ENCODE data around the gene RGS14. TPM values are rescaled to one million over a fixed set of nuclear protein-coding genes. Genes with fewer than 3 reads are reported as not detected.
A peak's percentile ranks its signal among the peaks of the same experiment; 100 is the strongest.

RGS14 gene
- total RNA-seq, 4 donors from 2014 or later: 19.4 to 41.0 (median 23.3) TPM

DNA sequence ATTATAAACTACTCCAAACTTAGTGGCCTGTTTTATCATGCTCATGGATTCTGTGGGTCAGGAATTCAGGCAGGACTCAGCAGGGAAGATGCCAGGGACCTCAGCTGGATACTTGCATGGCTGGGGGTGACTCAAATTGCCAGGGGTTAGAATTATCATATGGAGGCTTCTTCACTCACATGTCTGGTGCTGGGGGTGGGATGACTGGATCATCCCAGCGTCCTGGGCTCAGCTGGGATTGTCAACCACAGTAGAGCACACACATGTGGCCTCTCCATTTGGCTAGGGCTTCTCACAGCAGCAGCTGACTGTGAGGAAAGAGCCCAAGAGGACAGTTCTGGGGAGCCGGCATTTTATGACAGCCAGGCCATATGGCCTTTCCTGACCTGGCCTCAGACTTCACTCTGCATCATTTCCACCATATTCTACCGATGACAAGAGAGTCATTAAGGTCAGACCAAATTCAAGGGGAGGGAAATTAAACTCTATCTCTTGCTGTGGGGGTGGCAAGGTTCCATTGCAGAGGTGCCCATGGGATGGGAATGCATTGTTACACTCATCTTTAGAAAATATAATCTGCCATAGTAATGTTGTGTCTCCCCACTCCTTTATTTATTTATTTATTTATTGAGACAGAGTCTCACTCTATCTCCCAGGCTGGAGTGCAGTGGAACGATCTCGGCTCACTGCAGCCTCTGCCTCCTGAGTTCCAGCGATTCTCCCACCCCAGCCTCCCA is 63.5 kb downstream of the RGS14 start:
- H3K9me3 ChIP-seq: no peaks in the 10 kb centered on the region
- no peaks in the 10 kb centered on the region for H3K27me3 ChIP-seq
- H3K4me1 ChIP-seq: peaks cover 0 to 18% (median 5%) of the 10 kb centered on the region in 4 donors
- DNase-seq: no peak
- TF ChIP-seq, protein P1, sequence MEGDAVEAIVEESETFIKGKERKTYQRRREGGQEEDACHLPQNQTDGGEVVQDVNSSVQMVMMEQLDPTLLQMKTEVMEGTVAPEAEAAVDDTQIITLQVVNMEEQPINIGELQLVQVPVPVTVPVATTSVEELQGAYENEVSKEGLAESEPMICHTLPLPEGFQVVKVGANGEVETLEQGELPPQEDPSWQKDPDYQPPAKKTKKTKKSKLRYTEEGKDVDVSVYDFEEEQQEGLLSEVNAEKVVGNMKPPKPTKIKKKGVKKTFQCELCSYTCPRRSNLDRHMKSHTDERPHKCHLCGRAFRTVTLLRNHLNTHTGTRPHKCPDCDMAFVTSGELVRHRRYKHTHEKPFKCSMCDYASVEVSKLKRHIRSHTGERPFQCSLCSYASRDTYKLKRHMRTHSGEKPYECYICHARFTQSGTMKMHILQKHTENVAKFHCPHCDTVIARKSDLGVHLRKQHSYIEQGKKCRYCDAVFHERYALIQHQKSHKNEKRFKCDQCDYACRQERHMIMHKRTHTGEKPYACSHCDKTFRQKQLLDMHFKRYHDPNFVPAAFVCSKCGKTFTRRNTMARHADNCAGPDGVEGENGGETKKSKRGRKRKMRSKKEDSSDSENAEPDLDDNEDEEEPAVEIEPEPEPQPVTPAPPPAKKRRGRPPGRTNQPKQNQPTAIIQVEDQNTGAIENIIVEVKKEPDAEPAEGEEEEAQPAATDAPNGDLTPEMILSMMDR (IDR thresholded peaks at IDR 0.05): no peak
- no peak for TF ChIP-seq POLR2A (IDR thresholded peaks at IDR 0.05)
- H3K36me3 ChIP-seq: no peaks in the 10 kb centered on the region
- peak overlapping the region in 1 of 4 donors; percentile 36 for H3K4me3 ChIP-seq
- H3K27ac ChIP-seq: peak overlapping the region in 1 of 4 donors; percentile 45

Other genes with a start within 250 kb of the RGS14 start
- gene NSD1, start 224.2 kb upstream of the RGS14 start, total RNA-seq: 100 to 1,000 TPM in 1 of 4 donors, 10 to 100 TPM in 3; 46.4 to 112 (median 50.1) TPM
- 10 to 100 TPM; 37.0 to 58.6 (median 46.3) TPM for gene RAB24, start 54.2 kb upstream of the RGS14 start, total RNA-seq
- 100 to 1,000 TPM in 3 of 4 donors, 10 to 100 TPM in 1; 55.3 to 215 (median 132) TPM for gene PRELID1, start 54.1 kb upstream of the RGS14 start, total RNA-seq
- gene MXD3, start 46.0 kb upstream of the RGS14 start, total RNA-seq: 10 to 100 TPM in 3 of 4 donors, 1 to 10 TPM in 1; 6.8 to 25.8 (median 18.5) TPM
- gene LMAN2, start 6.3 kb upstream of the RGS14 start, total RNA-seq: 100 to 1,000 TPM; 193 to 321 (median 268) TPM
- gene SLC34A1, start 26.5 kb downstream of the RGS14 start, total RNA-seq: under 1 TPM in 1 of 4 donors, not detected in 3; 0.35 TPM
- gene PFN3, start 42.7 kb downstream of the RGS14 start, total RNA-seq: not detected
- gene F12, start 51.6 kb downstream of the RGS14 start, total RNA-seq: 10 to 100 TPM in 1 of 4 donors, 1 to 10 TPM in 3; 1.7 to 22.2 (median 7.8) TPM
- 100 to 1,000 TPM in 1 of 4 donors, 10 to 100 TPM in 3; 36.2 to 140 (median 40.7) TPM for gene GRK6, start 68.8 kb downstream of the RGS14 start, total RNA-seq
- 1 to 10 TPM in 2 of 4 donors, under 1 TPM in 1, not detected in 1; 0.70 to 2.2 (median 1.9) TPM for gene PRR7, start 88.9 kb downstream of the RGS14 start, total RNA-seq
- 10 to 100 TPM; 14.2 to 77.6 (median 23.1) TPM for gene DBN1, start 115.7 kb downstream of the RGS14 start, total RNA-seq
- gene PDLIM7, start 139.7 kb downstream of the RGS14 start, total RNA-seq: 100 to 1,000 TPM in 1 of 4 donors, 10 to 100 TPM in 3; 17.4 to 137 (median 23.3) TPM
- gene DOK3, start 151.9 kb downstream of the RGS14 start, total RNA-seq: 10 to 100 TPM in 1 of 4 donors, 1 to 10 TPM in 3; 2.1 to 52.0 (median 5.5) TPM
- gene DDX41, start 159.0 kb downstream of the RGS14 start, total RNA-seq: 100 to 1,000 TPM; 103 to 168 (median 118) TPM
- gene FAM193B, start 196.6 kb downstream of the RGS14 start, total RNA-seq: 100 to 1,000 TPM in 3 of 4 donors, 10 to 100 TPM in 1; 77.1 to 205 (median 177) TPM
- 10 to 100 TPM; 39.6 to 65.6 (median 52.5) TPM for gene TMED9, start 234.3 kb downstream of the RGS14 start, total RNA-seq
- 10 to 100 TPM; 12.6 to 29.8 (median 21.9) TPM for gene B4GALT7, start 242.2 kb downstream of the RGS14 start, total RNA-seq